Measurements from ENCODE around the gene NDUFAF8. TPM values are rescaled to one million over a fixed set of nuclear protein-coding genes. Genes with fewer than 3 reads are reported as not detected.

NDUFAF8 gene
- total RNA-seq, 1 experiment from 2014 or later, result 60.1 TPM

- no peak overlapping the region for H3K27ac ChIP-seq (ENCODE audit: insufficient read length, low read depth, low read length)
- no peak overlapping the region for H3T11ph ChIP-seq (ENCODE audit: low read length)
- H2BK12ac ChIP-seq (ENCODE audit: insufficient read length, low read depth, low read length), result no peak overlapping the region
- H2BK5ac ChIP-seq (ENCODE audit: insufficient read length, low read length), result no peak overlapping the region
- H4K91ac ChIP-seq (ENCODE audit: insufficient read length, low read depth, low read length), result no peak overlapping the region
- Mint-ChIP-seq H3K9me3 (no peaks in the 10 kb centered on the region; a peak in 1 of 5 replicates), H3K4me1 (peaks cover 15 to 22% of the 10 kb centered on the region in 2 experiments), H3K27me3 (ENCODE audit: low read depth) (no peaks in the 10 kb centered on the region), H3K4me3 (no peak overlapping the region), H3K36me3 (ENCODE audit: insufficient read depth in 1 of 3, low read depth in 3 of 3) (peaks cover 9 to 15% (median 15%) of the 10 kb centered on the region in 3 experiments), H3K27ac (no peak overlapping the region)
- H2AK5ac ChIP-seq (ENCODE audit: insufficient read length, low read length), result no peak overlapping the region
- H4K20me1 ChIP-seq (ENCODE audit: control insufficient read depth, insufficient read depth, insufficient read length), result no peaks in the 10 kb centered on the region
- H3K4me2 ChIP-seq (ENCODE audit: insufficient read depth, insufficient read length, low read length), result no peak overlapping the region
- no peaks in the 10 kb centered on the region for H3K9me3 ChIP-seq (ENCODE audit: control insufficient read depth, low read depth, low read length)
- no peak overlapping the region for H2BK120ac ChIP-seq (ENCODE audit: low read depth, low read length, poor library complexity, severe bottlenecking)
- WGBS (ENCODE audit: extremely low coverage, insufficient read length, low lambda C conversion rate), result no CpG with 5 or more reads among the region's 12 CpGs
- no peaks in the 10 kb centered on the region for H3K79me1 ChIP-seq (ENCODE audit: insufficient read depth, low read depth, low read length, poor library complexity, severe bottlenecking)
- no peaks in the 10 kb centered on the region for H3K4me1 ChIP-seq (ENCODE audit: insufficient read depth, low read length)
- no peak overlapping the region for H4K8ac ChIP-seq (replicated peaks; ENCODE audit: insufficient read length, low read depth, low read length)
- no peak overlapping the region for H2BK20ac ChIP-seq (ENCODE audit: low read depth, low read length, poor library complexity, severe bottlenecking)
- no peak overlapping the region for H3K56ac ChIP-seq (ENCODE audit: insufficient read length, low read depth, low read length)
- H3K4ac ChIP-seq (ENCODE audit: low read depth, low read length), result no peak overlapping the region
- no peak for DNase-seq
- no peak overlapping the region for H3K9ac ChIP-seq (ENCODE audit: extremely low read depth, insufficient read length, low read length)
- H2BK15ac ChIP-seq (ENCODE audit: low read depth, low read length), result no peak overlapping the region
- no peak overlapping the region for H3K18ac ChIP-seq (ENCODE audit: insufficient read length, low read depth, low read length)
- no peaks in the 10 kb centered on the region for H3K79me2 ChIP-seq (ENCODE audit: insufficient read depth, low read length)
- no peak overlapping the region for H2AFZ ChIP-seq (ENCODE audit: low read length)
- no peaks in the 10 kb centered on the region for H3K27me3 ChIP-seq (ENCODE audit: insufficient read depth, low read length)
- no peak overlapping the region for H3K23ac ChIP-seq (ENCODE audit: insufficient read length, low read depth, low read length)
- H3K23me2 ChIP-seq (ENCODE audit: insufficient read length, low read depth, low read length, poor library complexity, severe bottlenecking), result no peaks in the 10 kb centered on the region
- H3K14ac ChIP-seq (ENCODE audit: insufficient read depth, low read length), result no peak overlapping the region
- TF ChIP-seq CTCF (conservative IDR thresholded peaks at IDR 0.05), result no peak
- no peak overlapping the region for H4K5ac ChIP-seq (ENCODE audit: insufficient read length, low read depth, low read length)
Observed at GRCh38 chr17:81256616-81257015, 17.5 kb downstream of the NDUFAF8 start.
